Right ventricle myocardium inferior (tissue), 1 donor: ENCODE measurements around the gene SLC7A9. TPM values are rescaled to one million over a fixed set of nuclear protein-coding genes. Genes with fewer than 3 reads are reported as not detected.
"Not testable (repeated sequence)": the region's sequence is repeated elsewhere in the genome, so short reads cannot be mapped to it uniquely, and the experiment has no call there.

Source experiments
- ATAC-seq: fragments of 200-7000 bp; cut with Tn5 transposase; one replicate; pipeline ENCODE4 v1.9.1; 2020; ENCODE audit warnings: mild to moderate bottlenecking, moderate library complexity
- DNase-seq: peaks from one replicate; pipeline ENCODE4 v3.0.0; 2021; ENCODE audit errors: missing footprints
- intact Hi-C: fragments of 100-400 bp; cut with DNase I; formaldehyde crosslinking; loops from one replicate; pipeline ENCODE4 v1.11.0; 2022
- total RNA-seq: library from RNA; stranded (reverse); fragmentation: NEBNext Ultra II Directional; extraction: Animal tissue kit (Norgen Biotek cat#: 25700); gene quantifications from one replicate; pipeline ENCODE4 v1.2.1, GENCODE V29; 2021
- donor health status: DM: no; HTN: yes; CAD: no; lungs with severe emphysema.

Gene SLC7A9
- total RNA-seq, 1 donor from 2014 or later, result 0.30 TPM

DNA sequence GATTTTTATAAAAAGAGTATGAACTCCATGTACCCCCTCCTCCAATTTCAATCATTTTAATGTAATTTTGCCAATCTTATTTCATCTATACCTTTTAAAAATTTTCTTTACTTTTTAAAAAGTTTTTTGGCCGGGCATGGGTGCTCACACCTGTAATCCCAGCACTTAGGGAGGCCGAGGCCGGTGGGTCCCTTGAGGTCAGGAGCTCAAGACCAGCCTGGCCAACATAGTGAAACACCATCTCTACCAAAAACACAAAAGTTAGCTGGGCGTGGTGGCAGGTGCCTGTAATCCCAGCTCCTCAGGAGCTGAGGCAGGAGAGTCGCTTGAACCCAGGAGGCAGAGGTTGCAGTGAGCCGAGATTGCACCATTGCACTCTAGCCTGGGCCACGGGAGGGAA lies 36.2 kb downstream of the SLC7A9 start:
- DNase-seq, ATAC-seq, intact Hi-C loops: not testable (repeated sequence)

DNA sequence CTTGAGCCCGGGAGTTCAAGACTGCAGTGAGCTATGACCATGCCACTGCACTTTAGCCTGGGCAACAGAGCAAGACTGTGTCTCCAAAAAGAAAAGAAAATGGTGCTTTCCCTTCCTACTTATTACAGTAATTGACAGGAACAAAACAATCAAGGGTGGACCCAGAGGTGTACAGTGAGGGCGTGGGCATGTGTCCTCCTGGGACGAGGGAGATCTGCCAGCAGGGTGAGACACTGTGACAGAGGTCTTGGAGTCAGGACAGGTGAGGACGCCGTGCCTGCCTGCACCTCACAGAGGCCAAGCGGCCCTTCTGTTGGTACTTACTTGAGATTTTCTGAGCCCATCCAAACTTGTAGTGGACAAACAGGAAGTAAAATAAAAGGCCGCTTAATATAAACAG lies 36.7 kb downstream of the SLC7A9 start:
- intact Hi-C loops, result not testable (repeated sequence)

DNA sequence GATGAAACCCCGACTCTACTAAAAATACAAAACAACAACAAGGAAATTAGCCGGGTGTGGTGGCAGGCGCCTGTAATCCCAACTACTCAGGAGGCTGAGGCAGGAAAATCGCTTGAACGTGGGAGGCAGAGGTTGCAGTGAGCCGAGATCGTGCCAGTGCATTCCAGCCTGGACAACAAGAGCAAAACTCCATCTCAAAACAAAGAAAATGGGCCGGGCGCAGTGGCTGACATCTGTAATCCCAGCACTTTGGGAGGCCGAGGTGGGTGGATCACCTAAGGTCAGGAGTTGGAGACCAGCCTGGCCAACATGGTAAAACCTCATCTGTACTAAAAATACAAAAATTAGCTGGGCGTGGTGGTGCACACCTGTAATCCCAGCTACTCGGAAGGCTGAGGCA lies 37.5 kb downstream of the SLC7A9 start:
- intact Hi-C loops, ATAC-seq, DNase-seq: not testable (repeated sequence)

More for the DNA sequence above, 36.7 kb downstream of the SLC7A9 start:
- DNase-seq, ATAC-seq: not testable (repeated sequence)

DNA sequence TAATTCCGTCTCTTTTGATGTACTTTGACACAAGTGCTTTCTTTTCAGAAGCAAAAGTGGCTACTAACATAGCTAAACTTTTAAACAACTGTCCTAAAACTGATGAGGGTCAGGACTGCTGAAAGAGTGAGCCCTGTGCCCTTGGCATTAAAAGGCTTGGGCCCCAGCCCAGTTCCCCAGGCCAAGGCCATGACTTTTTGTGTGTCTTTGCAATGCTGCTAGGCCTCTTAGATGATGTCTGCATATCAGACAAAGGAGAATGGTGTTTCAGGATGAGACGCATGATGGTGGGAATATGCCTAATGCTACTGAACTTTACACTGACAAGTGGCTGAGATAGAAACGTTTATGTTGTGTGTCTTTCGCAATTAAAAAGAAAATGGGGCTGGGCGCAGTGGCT lies 38.0 kb downstream of the SLC7A9 start:
- DNase-seq (no peak), ATAC-seq (no peak)
- intact Hi-C loops, result no loop called here

DNA sequence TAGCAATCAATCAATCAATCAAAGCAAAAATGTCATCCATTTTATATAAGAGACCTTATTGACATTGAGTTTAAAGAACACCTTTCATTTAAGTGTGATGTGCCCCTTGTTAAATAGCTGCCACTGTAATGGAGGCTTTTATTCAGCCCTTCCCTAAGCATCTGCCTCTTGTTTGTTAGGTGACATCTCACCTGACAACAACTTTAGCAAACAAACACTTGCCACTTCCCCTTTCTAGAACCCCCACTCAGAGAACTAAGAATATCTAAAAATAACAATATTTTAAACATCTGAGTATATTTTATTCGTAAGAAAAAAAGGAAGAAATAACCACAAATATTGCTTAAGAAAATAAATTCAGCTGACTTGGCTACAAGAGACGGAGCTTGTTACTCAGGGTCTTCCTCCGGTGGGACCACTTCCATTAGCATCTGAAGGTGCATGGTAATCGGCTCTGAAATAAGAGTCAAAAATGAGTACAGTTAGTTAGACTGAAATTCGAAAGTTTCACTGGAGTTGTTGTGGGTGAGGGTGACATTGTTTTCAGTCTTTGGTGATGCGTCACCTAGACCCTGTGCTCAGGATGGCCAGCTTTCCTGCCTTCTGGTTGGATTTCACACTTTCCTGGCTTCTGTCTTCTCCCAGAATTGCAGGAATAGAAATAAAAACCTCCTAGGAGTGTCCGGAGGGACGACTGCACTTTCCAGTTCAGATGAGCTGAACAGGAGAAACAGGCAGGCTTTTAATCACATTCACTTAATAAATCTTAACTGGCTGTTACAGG lies 39.1 kb downstream of the SLC7A9 start:
- DNase-seq, result no peak
- ATAC-seq, result no peak
- intact Hi-C loops, result no loop called here

DNA sequence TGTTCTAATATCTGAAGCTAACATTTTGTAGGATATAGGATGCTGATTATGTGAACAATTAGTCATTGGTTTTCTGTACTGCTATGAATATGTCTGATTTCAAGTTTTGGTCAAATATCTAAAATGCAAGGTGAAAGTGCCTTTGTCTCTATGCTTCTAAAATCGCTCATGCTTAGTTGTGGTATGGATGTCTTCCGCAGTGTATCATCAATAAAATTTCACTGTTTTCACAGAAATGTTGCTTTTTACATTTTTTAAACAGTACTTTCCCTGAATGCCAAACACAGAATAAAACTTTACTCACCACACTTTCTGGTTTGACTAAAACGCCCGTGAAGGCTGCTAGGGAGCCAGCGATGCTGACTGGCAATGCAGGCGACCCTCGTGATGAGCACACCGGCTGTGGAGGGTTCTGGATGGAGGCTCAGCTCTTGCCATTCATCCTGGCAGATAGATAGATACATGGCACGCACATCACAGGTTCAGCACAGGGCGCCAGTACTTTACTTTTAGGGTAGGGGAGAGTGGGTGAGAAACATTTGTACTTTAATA lies 40.1 kb downstream of the SLC7A9 start:
- ATAC-seq, result no peak
- DNase-seq, result no peak
- intact Hi-C loops, result no loop called here

DNA sequence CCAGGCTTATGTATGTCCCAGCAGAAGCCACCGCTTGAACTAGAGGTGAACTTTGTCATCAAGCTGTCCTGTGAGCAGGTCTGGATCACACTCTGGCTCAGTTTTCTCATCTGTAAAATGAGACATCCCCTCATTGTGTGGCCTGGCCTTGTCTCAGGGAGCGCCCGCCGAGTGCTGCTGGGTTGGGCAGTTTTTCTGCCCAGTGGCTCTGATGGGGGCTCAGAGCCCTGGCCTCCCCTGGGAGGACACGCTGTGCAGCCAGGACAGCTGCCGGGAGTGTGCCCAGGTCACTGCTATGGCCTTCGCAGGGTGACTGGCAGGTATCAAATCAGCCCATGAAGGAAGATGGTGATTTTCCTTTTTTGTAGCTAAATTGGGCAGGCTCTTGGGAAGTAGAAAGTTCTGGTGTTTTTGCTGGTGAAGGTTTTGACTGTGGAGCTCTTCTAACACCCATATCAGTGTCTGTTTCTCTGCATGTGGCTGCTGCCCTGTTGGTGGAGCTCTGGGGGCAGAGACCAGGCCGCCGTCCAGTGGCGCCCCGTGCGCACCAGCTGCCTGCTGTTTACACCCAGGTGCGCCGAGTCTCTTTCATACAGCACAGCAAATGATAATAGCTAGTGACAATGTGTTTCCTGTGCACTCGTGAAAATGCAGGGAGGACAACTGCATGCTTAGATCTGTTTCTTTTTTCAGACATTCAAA lies 40.8 kb downstream of the SLC7A9 start:
- DNase-seq (no peak), ATAC-seq (no peak)
- intact Hi-C loops, result no loop called here

DNA sequence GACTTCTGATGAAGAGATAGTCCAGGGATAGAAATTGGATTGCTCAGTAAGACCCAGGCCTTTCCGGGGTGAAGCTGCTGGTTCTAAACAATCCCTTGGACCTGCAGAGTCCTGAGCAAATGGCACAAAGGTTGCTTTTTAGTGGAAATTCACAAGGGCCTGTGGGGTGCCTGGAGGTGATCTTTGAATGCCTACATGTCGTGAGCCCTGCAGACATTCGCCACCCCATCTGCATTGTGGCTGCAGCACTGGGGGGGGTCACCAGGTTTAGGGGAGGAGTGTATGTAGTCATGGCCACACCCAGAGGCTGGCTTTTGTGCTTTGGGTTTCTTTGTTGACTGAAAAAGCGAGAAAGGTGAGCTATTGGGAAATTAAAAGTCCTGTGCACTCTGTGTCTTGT lies 41.4 kb downstream of the SLC7A9 start:
- intact Hi-C loops, result no loop called here
- no peak for DNase-seq
- no peak for ATAC-seq

DNA sequence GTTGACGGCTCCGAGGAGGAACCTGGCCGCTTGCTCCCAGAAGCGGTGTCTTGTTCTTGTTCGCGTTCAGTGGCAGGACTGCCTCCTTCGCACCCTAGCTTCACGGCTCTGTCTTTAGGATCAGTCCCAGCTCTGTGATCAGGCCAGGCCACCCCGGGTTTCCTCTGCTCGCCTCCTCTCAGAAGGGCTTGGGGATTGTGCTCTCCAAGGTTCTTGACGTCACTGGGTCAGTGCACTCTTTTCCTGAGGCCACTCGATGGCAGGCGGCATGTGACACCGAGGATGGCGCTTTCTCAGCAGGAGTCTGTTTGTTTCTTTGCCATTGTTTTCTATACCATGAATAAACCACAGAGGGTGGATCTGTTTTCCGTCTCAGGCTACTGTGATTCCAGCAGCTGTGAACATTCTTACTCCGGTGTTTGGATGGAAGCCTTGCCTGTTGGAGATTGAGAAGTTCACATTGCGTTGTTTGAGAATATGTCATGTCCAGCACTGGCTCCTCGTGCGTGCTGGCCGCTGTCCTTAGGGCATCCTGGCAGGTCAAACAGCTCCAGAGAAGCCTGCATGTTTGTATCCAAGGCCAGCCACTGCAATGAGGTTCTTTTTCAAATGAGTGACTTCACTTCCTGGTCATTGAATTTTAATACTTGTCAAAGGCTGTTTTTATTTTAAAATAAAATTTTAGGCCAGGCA lies 44.5 kb downstream of the SLC7A9 start:
- no peak for ATAC-seq
- intact Hi-C loops, result no loop called here
- DNase-seq, result no peak

DNA sequence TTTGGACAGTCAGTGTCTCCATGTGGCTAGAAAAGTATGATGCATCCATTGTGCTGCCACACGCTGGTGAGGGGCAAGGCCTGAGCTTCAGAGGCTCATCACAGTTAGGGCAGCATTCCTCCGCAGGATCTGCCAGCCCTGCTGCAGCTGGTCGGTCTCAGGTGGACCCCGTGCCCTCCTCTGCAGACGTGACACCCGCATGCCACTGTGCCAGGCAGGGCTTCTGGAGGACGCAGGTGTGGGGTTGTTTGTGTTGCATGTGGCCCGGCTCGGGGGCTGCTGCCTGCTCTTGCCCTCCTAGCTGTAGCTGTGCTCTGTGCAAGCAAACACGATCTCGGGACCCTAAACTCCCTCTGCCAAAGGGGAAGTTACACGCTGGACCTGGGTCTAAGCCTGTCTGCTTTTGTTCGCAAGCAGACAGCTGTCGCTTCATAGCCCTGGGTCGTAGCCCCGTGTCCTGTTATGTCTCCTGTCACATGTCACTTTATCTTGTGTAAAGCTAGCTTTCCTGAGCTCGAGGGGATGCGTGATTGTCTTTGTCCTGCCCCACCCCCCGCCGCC lies 45.3 kb downstream of the SLC7A9 start:
- DNase-seq (no peak), ATAC-seq (no peak)
- intact Hi-C loops, result no loop called here

DNA sequence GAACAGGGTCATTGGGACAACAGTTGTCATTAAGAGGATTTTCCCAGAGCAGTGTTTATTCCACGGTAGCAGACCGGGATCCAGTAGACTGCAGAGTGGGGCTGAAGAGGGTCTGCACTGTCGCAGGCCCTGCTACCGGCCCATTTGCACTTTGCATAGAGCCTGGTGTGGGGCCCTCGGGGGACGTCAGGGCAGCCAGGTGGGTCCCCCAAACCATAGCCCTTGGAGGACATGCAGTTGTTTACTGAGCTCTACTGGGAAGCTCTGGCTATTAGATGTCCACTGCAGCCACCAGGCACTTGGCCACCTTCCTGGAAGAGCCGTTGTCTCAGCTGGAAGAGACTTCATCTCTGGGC lies 45.8 kb downstream of the SLC7A9 start:
- no peak for ATAC-seq
- no peak for DNase-seq
- intact Hi-C loops, result no loop called here

DNA sequence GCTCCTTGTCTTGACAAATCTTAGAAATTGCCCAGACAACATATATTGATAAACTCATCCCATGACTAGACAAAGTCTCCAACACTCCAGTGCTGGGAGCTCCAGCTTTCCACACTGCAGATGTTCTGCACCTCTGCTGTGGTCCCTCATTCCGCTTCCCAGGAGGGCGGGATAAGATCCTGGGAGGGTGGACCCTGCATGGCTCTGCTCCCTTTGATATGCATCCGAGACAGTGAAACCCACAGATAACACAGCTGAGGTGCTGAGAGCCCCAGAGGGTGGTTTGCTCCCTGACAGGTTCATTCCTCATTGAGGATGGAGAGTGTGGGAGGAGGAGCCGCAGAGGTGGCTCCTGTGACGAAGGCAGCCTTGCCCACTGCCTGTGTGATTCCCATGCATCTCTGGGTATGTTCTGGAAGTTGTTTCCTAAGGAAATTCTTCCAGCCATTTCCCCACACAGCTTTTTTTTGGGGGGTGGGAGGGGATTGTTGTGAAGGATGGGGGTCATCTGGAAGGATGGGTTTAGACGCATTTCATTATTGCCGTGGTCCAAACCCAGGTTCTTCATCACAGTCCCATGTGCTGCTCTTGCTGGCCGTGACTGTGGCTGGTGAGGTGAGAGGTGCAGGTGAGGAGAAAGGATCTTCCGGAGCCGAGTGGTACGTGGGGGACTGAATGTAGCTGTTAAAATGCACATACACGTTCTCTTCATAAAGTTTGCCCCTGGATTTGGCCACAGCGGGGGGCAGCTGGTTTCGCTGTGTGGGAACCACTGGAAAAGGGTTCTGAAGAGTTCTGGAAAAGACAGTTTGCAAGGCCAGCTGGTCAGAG lies 46.4 kb downstream of the SLC7A9 start:
- no peak for ATAC-seq
- no peak for DNase-seq
- intact Hi-C loops, result no loop called here

DNA sequence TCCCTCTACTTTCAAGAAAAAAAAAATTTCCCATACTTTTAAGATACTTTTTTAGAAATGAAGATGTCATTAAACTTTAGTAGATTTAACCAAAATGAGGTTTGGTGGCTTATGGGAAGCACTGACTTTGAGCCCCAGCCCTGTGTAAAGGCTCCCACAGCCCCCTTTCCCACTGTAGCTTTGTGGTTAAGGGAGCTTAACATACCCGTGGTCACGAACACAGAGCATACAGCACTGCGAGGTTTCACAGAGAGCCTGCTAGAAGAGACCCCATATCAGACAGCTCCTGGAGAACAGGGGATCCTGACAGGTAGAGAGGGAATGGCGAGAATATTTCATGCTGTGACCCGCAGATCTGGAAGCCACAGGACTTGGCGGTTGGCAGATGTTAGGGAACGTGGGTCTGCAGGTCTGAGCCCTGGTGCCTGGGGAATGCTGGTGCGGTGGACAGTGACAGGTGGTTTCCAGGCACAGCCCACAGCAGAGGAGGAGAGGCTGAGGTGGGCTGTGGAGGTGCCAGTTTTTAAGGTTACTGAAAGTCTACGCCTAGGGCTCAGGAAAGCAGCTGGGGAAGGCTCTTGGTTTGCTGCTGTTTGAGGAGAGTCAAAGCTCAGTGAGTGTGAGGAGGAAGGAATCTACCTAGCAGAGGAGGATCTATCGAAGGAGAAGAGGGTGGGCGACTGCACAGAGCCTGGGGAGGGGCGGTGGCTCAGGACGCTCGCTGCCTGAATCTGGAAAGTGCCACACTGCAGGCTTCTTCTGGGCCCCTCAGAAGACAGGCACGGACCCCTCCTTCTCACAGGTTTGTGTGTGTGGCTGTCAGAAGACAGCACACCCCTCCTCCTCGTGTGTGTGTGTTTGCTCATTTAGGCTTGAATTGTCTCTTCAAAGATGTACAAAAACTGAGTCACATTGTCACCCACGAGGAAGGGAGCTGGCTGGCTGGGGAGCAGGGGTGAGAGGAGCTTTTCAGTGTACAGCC lies 49.9 kb downstream of the SLC7A9 start:
- intact Hi-C loops, result no loop called here
- DNase-seq, result no peak

DNA sequence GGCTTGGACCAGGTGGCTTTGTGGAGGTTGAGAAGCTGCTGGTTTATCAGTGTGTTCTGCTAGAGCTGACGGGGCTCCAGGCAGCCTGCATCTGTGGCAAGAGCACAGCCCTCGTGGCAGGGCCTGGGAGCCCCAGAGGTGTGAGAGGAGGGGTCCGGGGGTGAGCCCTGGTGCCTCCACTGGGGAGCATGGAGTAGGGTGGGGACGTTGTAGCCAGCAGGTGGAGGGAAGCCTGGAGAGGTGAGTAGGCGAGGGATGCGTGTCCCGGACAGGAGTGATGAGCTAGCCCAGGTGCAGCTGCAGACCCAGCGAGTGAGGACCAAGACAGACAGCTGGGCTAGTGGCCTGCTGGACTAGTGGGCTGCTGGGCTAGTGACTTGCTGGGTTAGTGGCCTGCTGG lies 51.0 kb downstream of the SLC7A9 start:
- DNase-seq (no peak), ATAC-seq (no peak)
- intact Hi-C loops, result no loop called here

More for the DNA sequence above, 49.9 kb downstream of the SLC7A9 start:
- ATAC-seq, result no peak

DNA sequence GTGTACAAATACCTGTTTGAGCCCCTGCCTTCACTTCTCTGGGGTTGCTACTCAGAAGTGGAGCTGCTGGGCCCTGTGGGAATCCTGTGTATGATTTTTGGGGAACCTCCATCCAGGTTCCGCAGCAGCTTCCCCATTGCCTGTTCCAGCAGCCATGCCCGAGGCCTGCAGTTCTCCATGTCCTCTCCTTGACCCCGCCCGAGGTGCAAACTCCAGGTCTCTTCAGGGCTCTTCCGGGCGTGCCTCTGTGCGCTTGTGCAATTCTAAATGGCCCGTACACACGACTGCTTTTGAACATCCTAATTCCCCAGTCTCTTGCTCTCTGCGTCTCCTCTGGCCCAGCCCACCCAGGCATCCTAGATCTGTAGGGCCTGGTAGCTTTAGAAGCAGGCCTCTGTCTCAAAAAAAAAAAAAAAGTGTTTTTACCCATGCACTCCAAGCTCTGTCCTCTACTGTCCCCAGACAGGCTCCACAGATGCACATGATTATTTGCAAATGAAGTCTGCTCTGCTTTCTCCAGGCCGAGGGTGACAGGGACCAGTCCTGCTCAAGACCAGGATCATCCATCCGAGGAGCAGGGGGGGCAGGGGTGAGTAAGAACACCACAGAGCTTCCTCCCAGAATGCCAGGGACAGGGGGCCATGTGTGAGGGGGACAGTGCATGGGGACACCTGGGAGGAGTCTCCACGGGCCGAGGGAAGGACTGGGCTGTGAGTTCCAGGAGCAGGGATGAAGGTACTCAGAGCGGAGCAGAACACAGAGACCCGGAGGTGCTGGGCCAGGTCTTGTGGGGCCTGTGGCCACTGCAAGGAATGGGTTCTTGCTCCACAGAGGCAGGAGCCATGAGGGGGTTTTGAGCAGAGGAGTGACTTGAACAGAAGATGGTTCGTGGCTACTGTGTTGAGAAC lies 51.7 kb downstream of the SLC7A9 start:
- ATAC-seq (no peak), DNase-seq (no peak)
- intact Hi-C loops, result no loop called here

DNA sequence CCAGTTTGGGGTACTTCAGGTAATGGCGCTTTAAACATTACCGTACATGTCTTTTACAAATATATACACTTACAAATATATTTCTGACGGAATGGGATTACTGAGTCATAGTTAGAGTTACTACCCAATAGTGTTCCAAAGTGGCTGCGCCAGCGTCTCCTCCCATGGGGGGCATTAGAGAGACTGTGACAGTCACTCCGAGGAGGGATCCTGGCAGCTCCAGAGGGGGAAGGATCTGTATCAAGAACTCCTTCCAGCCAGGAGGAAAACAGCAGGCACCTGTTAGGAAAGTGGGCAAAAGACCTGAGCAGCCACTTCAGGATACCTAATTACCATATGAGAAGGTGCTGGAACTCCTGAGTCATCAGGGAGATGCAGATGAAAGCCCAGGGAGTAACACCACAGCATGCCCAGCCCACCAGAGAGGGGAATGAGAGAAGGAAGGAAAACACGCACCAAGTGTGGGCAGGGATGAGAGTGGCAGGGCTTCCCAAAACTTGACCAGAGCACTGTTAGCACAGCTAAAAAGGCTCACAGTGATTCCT lies 52.9 kb downstream of the SLC7A9 start:
- DNase-seq (no peak), ATAC-seq (no peak)
- intact Hi-C loops, result no loop called here
